ENCODE data around the gene YDJC. TPM values are rescaled to one million over a fixed set of nuclear protein-coding genes. Genes with fewer than 3 reads are reported as not detected.
"Not testable (repeated sequence)": the region's sequence is repeated elsewhere in the genome, so short reads cannot be mapped to it uniquely, and the experiment has no call there.

YDJC gene
- total RNA-seq, 1 experiment from 2014 or later: 25.7 TPM

DNA sequence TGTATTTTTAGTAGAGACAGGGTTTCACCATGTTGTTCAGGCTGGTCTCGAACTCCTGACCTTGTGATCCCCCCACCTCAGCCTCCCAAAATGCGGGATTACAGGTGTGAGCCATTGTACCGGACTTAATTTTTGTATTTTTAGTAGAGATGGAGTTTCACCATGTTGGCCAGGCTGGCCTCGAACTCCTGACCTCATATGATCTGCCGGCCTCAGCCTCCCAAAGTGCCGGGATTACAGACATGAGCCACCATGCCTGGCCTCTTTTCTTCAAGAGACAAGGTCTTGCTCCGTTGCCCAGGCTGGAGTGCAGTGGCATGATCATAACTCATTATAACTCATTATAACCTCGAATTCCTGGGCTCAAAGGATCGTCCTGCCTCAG lies 49.2 kb downstream of the YDJC start:
- BruUV-seq (replicated peaks); H3K9me3 ChIP-seq (ENCODE audit: insufficient read depth, low read depth); H3K36me3 ChIP-seq (ENCODE audit: low read depth); DNase-seq; POLR2A ChIA-PET (ENCODE audit: unreplicated experiment); H3K4me3 ChIP-seq; H3K4me2 ChIP-seq; H3K27me3 ChIP-seq (ENCODE audit: insufficient read depth, low read depth); H2AFZ ChIP-seq; CTCF ChIA-PET; intact Hi-C loops (cut with micrococcal nuclease; ENCODE audit: unreplicated experiment); H3K27ac ChIP-seq; H3K9me2 ChIP-seq (ENCODE audit: insufficient read depth): not testable (repeated sequence)
- Histone ChIP-seq H3K4me1 (replicated peaks; ENCODE audit: insufficient read depth) (peaks cover 17% of the 10 kb centered on the region), H3K79me2 (ENCODE audit: low read depth) (peaks cover 95% of the 10 kb centered on the region), H4K20me1 (ENCODE audit: insufficient read depth) (peaks cover 79% of the 10 kb centered on the region), H3F3A (ENCODE audit: insufficient read depth, low read depth) (peaks cover 12% of the 10 kb centered on the region; the same call in 1 of the 2 replicates)

DNA sequence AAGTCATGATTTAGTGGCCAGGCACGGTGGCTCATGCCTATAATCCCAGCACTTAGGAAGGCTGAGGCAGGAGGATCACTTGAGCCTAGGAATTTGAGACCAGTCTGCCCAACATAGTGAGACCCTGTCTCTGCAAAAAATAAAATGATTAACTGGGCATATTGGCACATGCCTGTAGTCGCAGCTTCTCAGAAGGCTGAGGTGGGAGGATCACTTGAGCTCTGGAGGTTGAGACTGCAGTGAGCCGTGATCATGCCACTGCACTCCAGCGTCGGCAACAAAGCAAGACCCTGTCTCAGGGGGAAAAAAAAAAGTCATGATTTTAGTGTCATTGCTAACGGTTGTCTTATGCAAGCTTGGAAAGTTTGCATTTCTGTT lies 50.4 kb downstream of the YDJC start:
- DNase-seq: no peak
- H3K9me3 ChIP-seq (ENCODE audit: insufficient read depth, low read depth): no peaks in the 10 kb centered on the region
- peaks cover 25% of the 10 kb centered on the region for H3K4me1 ChIP-seq (replicated peaks; ENCODE audit: insufficient read depth)
- H3K9me2 ChIP-seq (ENCODE audit: insufficient read depth): no peaks in the 10 kb centered on the region
- no peak for TF ChIP-seq EZH2 (IDR thresholded peaks at IDR 0.05; ENCODE audit: low read depth)
- TF ChIP-seq, protein P1, sequence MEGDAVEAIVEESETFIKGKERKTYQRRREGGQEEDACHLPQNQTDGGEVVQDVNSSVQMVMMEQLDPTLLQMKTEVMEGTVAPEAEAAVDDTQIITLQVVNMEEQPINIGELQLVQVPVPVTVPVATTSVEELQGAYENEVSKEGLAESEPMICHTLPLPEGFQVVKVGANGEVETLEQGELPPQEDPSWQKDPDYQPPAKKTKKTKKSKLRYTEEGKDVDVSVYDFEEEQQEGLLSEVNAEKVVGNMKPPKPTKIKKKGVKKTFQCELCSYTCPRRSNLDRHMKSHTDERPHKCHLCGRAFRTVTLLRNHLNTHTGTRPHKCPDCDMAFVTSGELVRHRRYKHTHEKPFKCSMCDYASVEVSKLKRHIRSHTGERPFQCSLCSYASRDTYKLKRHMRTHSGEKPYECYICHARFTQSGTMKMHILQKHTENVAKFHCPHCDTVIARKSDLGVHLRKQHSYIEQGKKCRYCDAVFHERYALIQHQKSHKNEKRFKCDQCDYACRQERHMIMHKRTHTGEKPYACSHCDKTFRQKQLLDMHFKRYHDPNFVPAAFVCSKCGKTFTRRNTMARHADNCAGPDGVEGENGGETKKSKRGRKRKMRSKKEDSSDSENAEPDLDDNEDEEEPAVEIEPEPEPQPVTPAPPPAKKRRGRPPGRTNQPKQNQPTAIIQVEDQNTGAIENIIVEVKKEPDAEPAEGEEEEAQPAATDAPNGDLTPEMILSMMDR (conservative IDR thresholded peaks at IDR 0.05): no peak
- peak overlapping the region; percentile 46 for H3K4me2 ChIP-seq
- peaks cover 95% of the 10 kb centered on the region for H3K79me2 ChIP-seq (ENCODE audit: low read depth)
- H3K4me3 ChIP-seq: no peak overlapping the region
- no peaks in the 10 kb centered on the region for H3K36me3 ChIP-seq (ENCODE audit: low read depth)
- H4K20me1 ChIP-seq (ENCODE audit: insufficient read depth): peaks cover 77% of the 10 kb centered on the region
- no peaks in the 10 kb centered on the region for H3K27me3 ChIP-seq (ENCODE audit: insufficient read depth, low read depth)
- intact Hi-C loops (cut with micrococcal nuclease; ENCODE audit: unreplicated experiment): no loop called here
- ChIA-PET CTCF (no interaction called here), POLR2A (ENCODE audit: unreplicated experiment) (no interaction called here)
- peaks cover 12% of the 10 kb centered on the region; the same call in 1 of the 2 replicates for H3F3A ChIP-seq (ENCODE audit: insufficient read depth, low read depth)
- no TSS peak for BruUV-seq (replicated peaks)
- peak overlapping the region; percentile 28; the same call in 1 of the 2 replicates for H3K27ac ChIP-seq
- H2AFZ ChIP-seq: no peak overlapping the region

Small RNA genes lying within 50 kb of the gene (microRNA-seq; reads per million reads assigned to microRNA genes)
- gene MIR130B (ENCODE audit: borderline number of aligned reads, borderline replicate concordance) (588 reads per million, percentile 70 among the genes with 10 or more reads in this experiment), gene MIR301B (ENCODE audit: borderline number of aligned reads, borderline replicate concordance) (6.1 reads per million)

Other genes with a start within 250 kb of the YDJC start
- gene RIMBP3B, start 246.3 kb downstream of the YDJC start, total RNA-seq (2021): 0.18 TPM in 1 of 2 replicates, not detected in the other
- gene HIC2, start 212.7 kb downstream of the YDJC start, total RNA-seq (2021): 3.5 and 4.2 TPM in 2 replicates
- gene TMEM191C, start 162.6 kb downstream of the YDJC start, total RNA-seq (2021): 4.0 TPM in 2 replicates
- 0.13 and 0.15 TPM in 2 replicates for gene RIMBP3C, start 78.6 kb downstream of the YDJC start, total RNA-seq (2021)
- 30.3 and 55.8 TPM in 2 replicates for gene UBE2L3, start 62.3 kb downstream of the YDJC start, total RNA-seq (2021)
- 0.33 and 0.63 TPM in 2 replicates for gene CCDC116, start 2.7 kb upstream of the YDJC start, total RNA-seq (2021)
- 22.5 and 23.2 TPM in 2 replicates for gene SDF2L1, start 12.3 kb upstream of the YDJC start, total RNA-seq (2021)
- 23.8 and 26.3 TPM in 2 replicates for gene PPIL2, start 36.0 kb upstream of the YDJC start, total RNA-seq (2021)
- 5.2 and 8.3 TPM in 2 replicates for gene YPEL1, start 105.8 kb upstream of the YDJC start, total RNA-seq (2021)
- gene MAPK1, start 237.6 kb upstream of the YDJC start, total RNA-seq (2021): 66.7 and 82.8 TPM in 2 replicates